GM12878 (cell line): ENCODE data around the gene MYOD1. TPM values are rescaled to one million over a fixed set of nuclear protein-coding genes. Genes with fewer than 3 reads are reported as not detected.

Experiments
- ATAC-seq: fragments of 200-7000 bp; cut with Tn5 transposase; 3 replicates; pipeline ENCODE4 v1.9.1; 2020; ENCODE audit warnings: mild to moderate bottlenecking, moderate library complexity
- BruUV-seq: library from RNA; stranded (reverse); fragments of 400-500 nt; replicated peaks from 2 replicates; lab custom pipeline; 2021; lab: Mats Ljungman, UMichigan
- CTCF ChIA-PET: fragments of 300-600 bp; sonication (Branson Sonifier 250); formaldehyde crosslinking; extraction: SDS; loops from one replicate; lab custom pipeline; 2021; ENCODE audit warnings: inconsistent platforms; lab: Yijun Ruan, JAX
- POLR2A ChIA-PET: fragments of 350-600 bp; formaldehyde crosslinking; extraction: SDS; loops from one replicate; lab custom pipeline; 2021; ENCODE audit warnings: inconsistent platforms; lab: Charles Lee
- RAD21 ChIA-PET: fragments of 300-600 bp; sonication (Branson Sonifier 250); formaldehyde crosslinking; loops from one replicate; lab custom pipeline; 2023; ENCODE audit warnings: antibody characterized with exemption; ENCODE audit not compliant: unreplicated experiment; lab: Charles Lee
- SMC1A ChIA-PET: fragments of 300-600 bp; sonication (Branson Sonifier 250); formaldehyde crosslinking; loops from one replicate; lab custom pipeline; 2023; ENCODE audit not compliant: unreplicated experiment, uncharacterized antibody; lab: Charles Lee
- DNase-seq: peaks from one replicate; pipeline ENCODE4 v3.0.0-alpha.2; 2011; ENCODE audit warnings: low read depth, low spot score
- FAIRE-seq: peaks from 3 replicates; lab custom pipeline; 2011; peaks lifted over from hg19 to GRCh38; lab: Jason Lieb, UNC
- H2AFZ ChIP-seq: 2 replicates; pipeline ENCODE4 v1.6.0; 2011; ENCODE audit warnings: low read depth, low read length, control low read depth; ENCODE audit not compliant: control insufficient read depth
- H3K27ac ChIP-seq: 2 replicates; pipeline ENCODE4 v1.5.1; 2011; ENCODE audit warnings: control low read depth; ENCODE audit not compliant: control insufficient read depth, insufficient read depth
- H3K27me3 ChIP-seq, 2 experiments: replicated peaks in 1 of 2; 2 replicates each; pipeline versions ENCODE4 v1.6.0 to v1.6.1; 2011; ENCODE audit warnings: low read length in 1 of 2; ENCODE audit not compliant: control insufficient read depth in 2 of 2, insufficient read depth in 2 of 2
- H3K36me3 ChIP-seq, 2 experiments: 2 replicates each; pipeline ENCODE4 v1.5.1; 2011; ENCODE audit warnings: low read length in 1 of 2; ENCODE audit not compliant: control insufficient read depth in 2 of 2, insufficient read depth in 2 of 2
- H3K4me1 ChIP-seq: 2 replicates; pipeline ENCODE4 v1.6.1; 2011; ENCODE audit warnings: mild to moderate bottlenecking, low read length, moderate library complexity, mixed read lengths; ENCODE audit not compliant: control insufficient read depth, insufficient read depth
- H3K4me2 ChIP-seq: 2 replicates; pipeline ENCODE4 v1.6.0; 2011; ENCODE audit warnings: control low read depth; ENCODE audit not compliant: control insufficient read depth, insufficient read depth
- H3K4me3 ChIP-seq: fragments of 200-600 bp; sonication (generic); 2 replicates; pipeline ENCODE4 v1.5.1; 2016
- H3K79me2 ChIP-seq: 2 replicates; pipeline ENCODE4 v1.6.0; 2011; ENCODE audit warnings: low read length; ENCODE audit not compliant: control insufficient read depth, insufficient read depth
- H3K9ac ChIP-seq: 2 replicates; pipeline ENCODE4 v1.8.0; 2011; ENCODE audit warnings: low read length, control low read depth, mixed read lengths; ENCODE audit not compliant: control insufficient read depth, insufficient read depth
- H3K9me3 ChIP-seq: replicated peaks from 3 replicates; pipeline ENCODE4 v1.5.1; 2011; ENCODE audit warnings: mild to moderate bottlenecking, low read length; ENCODE audit not compliant: control insufficient read depth, insufficient read depth
- H4K20me1 ChIP-seq: 2 replicates; pipeline ENCODE4 v1.6.0; 2011; ENCODE audit not compliant: control insufficient read depth, insufficient read depth
- CEBPZ ChIP-seq: fragments of 150-350 bp; IDR thresholded peaks from 2 replicates; pipeline ENCODE4 v1.6.1; 2016; ENCODE audit warnings: low read depth, low read length
- CHD1 ChIP-seq: IDR thresholded peaks from 2 replicates; pipeline ENCODE4 v1.6.1; 2012; ENCODE audit warnings: low read depth, low read length, improper control_type of control experiment
- IRF3 ChIP-seq: fragments of 450-650 bp; IDR thresholded peaks from 2 replicates; pipeline ENCODE4 v1.6.1; 2014; ENCODE audit warnings: mild to moderate bottlenecking
- JUNB ChIP-seq: IDR thresholded peaks from 2 replicates; pipeline ENCODE4 v1.6.1; 2016; ENCODE audit warnings: antibody characterized with exemption, mild to moderate bottlenecking
- LARP7 ChIP-seq: fragments of 450-650 bp; IDR thresholded peaks from 2 replicates; pipeline ENCODE4 v1.6.1; 2017; ENCODE audit warnings: mild to moderate bottlenecking
- PBX3 ChIP-seq: IDR thresholded peaks from 2 replicates; pipeline ENCODE4 v1.6.1; 2011; ENCODE audit warnings: mild to moderate bottlenecking, low read depth, low read length, moderate library complexity; ENCODE audit not compliant: insufficient replicate concordance
- POLR2AphosphoS5 ChIP-seq: IDR thresholded peaks from 2 replicates; pipeline ENCODE4 v1.6.1; 2011; ENCODE audit warnings: mild to moderate bottlenecking, low read length, inconsistent platforms
- TCF3 ChIP-seq: IDR thresholded peaks from 2 replicates; pipeline ENCODE4 v1.6.1; 2012; ENCODE audit warnings: low read depth, mild to moderate bottlenecking, low read length, borderline replicate concordance; ENCODE audit not compliant: insufficient read depth
- USF1 ChIP-seq: IDR thresholded peaks from 2 replicates; pipeline ENCODE4 v1.6.1; 2011; ENCODE audit warnings: borderline replicate concordance, low read depth, mild to moderate bottlenecking, moderate library complexity, mixed read lengths, low read length; ENCODE audit not compliant: insufficient read depth; ENCODE audit errors: extremely low read length
- ZNF207 ChIP-seq: fragments of 450-650 bp; IDR thresholded peaks from 2 replicates; pipeline ENCODE4 v1.6.1; 2014; ENCODE audit warnings: antibody characterized with exemption, mild to moderate bottlenecking, borderline replicate concordance
- WGBS: methylation state at CpG from one replicate; pipeline ENCODE4 v1.1.6; 2016; ENCODE audit warnings: low lambda C conversion rate; ENCODE audit not compliant: insufficient replicate concordance, insufficient coverage; ENCODE audit errors: missing lambda C conversion rate; 5-methylcytosine and 5-hydroxymethylcytosine counted together
- in situ Hi-C: fragments of 300-500 bp; cut with MboI; formaldehyde crosslinking; loops from 9 replicates; pipeline ENCODE4 v1.14.3; 2018; ENCODE audit warnings: mixed read lengths
- intact Hi-C: fragments of 100-400 bp; cut with micrococcal nuclease; formaldehyde crosslinking; loops from one replicate; pipeline ENCODE4 v1.14.2; 2022; ENCODE audit not compliant: unreplicated experiment
- polyA plus RNA-seq, 11 experiments: library from polyadenylated mRNA; depleted of rRNA in 4 of 11; unstranded in 6 of 11; stranded (reverse) in 5 of 11; fragments of >200 nt; fragmentation: Nextera tagmentation in 4 of 11; fragmentation: Illumina TruSeq in 1 of 11; extraction: Ambion mirVana in 4 of 11; extraction: Trizol in 1 of 11; gene quantifications; 1 replicate in 1 of 11; 2 replicates in 10 of 11; pipeline versions ENCODE4 v1.2.1 to v1.2.3, GENCODE V29; 2011 to 2016; ENCODE audit warnings: inconsistent platforms in 2 of 11, missing spikeins in 2 of 11, low read depth in 1 of 11
- total RNA-seq, 4 experiments: library from RNA; depleted of rRNA in 3 of 4; stranded (reverse); fragments of >200 nt in 3 of 4; fragmentation: Illumina TruSeq in 1 of 4; extraction: Trizol in 1 of 4; gene quantifications; 2 replicates each; pipeline versions ENCODE4 v1.2.1 to v1.2.3, GENCODE V29; 2013 to 2021
- TF ChIP-seq, protein P1 (sequence below): IDR thresholded peaks from 2 replicates; pipeline ENCODE4 v1.6.1; 2011; ENCODE audit warnings: low read depth, mild to moderate bottlenecking, low read length, moderate library complexity, borderline replicate concordance; ENCODE audit errors: extremely low read depth

MYOD1 gene
- total and polyA plus RNA-seq, 10 of the 15 experiments (the other 5 are each of a cell fraction or from before 2014, with no cell fraction given) = not detected

GRCh38 chr11:17703951-17704350 lies 15.4 kb upstream of the MYOD1 start (continued):
- TF ChIP-seq, protein P1, sequence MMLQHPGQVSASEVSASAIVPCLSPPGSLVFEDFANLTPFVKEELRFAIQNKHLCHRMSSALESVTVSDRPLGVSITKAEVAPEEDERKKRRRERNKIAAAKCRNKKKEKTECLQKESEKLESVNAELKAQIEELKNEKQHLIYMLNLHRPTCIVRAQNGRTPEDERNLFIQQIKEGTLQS = peak; percentile 52; the same call in 1 of the 2 replicates
- TF ChIP-seq PBX3 = peak; percentile 24
- no peak for TF ChIP-seq ZNF207
- TF ChIP-seq USF1 = peak; percentile 57
- TF ChIP-seq CHD1 = no peak

GRCh38 chr11:17707830-17708229 lies 11.5 kb upstream of the MYOD1 start:
- H3K36me3 ChIP-seq = no peaks in the 10 kb centered on the region
- POLR2A ChIA-PET = no interaction called here
- CTCF ChIA-PET = no interaction called here
- no peak overlapping the region for H3K9ac ChIP-seq
- H3K9me3 ChIP-seq = no peaks in the 10 kb centered on the region
- H3K4me1 ChIP-seq = no peaks in the 10 kb centered on the region
- H3K27me3 ChIP-seq = peaks cover 0 to 2% of the 10 kb centered on the region in 2 experiments; a peak in 2 of 4 replicates
- no TSS peak for BruUV-seq
- no peak overlapping the region for H3K4me3 ChIP-seq
- H4K20me1 ChIP-seq = no peaks in the 10 kb centered on the region
- intact Hi-C loops = no loop called here
- in situ Hi-C loops = no loop called here
- SMC1A ChIA-PET = no interaction called here
- ATAC-seq (no peak), DNase-seq (no peak), FAIRE-seq (no peak)
- RAD21 ChIA-PET = no interaction called here
- WGBS = 16% methylated on average over 4 of the region's 4 CpGs
- H3K4me2 ChIP-seq = no peak overlapping the region
- no peak overlapping the region for H3K27ac ChIP-seq
- no peaks in the 10 kb centered on the region for H3K79me2 ChIP-seq
- H2AFZ ChIP-seq = no peak overlapping the region
- TF ChIP-seq POLR2AphosphoS5 (no peak), LARP7 (no peak), USF1 (no peak), JUNB (no peak), TCF3 (no peak), CEBPZ (no peak), IRF3 (no peak)
- TF ChIP-seq, protein P1 = no peak
